Measurements from ENCODE around the gene GAGE10.

- no peak for TF ChIP-seq ZNF274 (IDR thresholded peaks at IDR 0.05; ENCODE audit: low read depth, low read length)
- TF ChIP-seq YY1 (IDR thresholded peaks at IDR 0.05; ENCODE audit: insufficient read depth, insufficient read length): no peak
- no peak for TF ChIP-seq SUZ12 (IDR thresholded peaks at IDR 0.05; ENCODE audit: extremely low read depth, insufficient read depth, insufficient read length)
These were observed 44.7 kb upstream of the GAGE10 start for GRCh38 chrX:49258749-49259124.
